NCI-H345 (cell line): ENCODE data around the gene RGS16.

ENCODE experiments used
- DNase-seq: peaks from one replicate; lab custom pipeline; 2025; lab: John Stamatoyannopoulos, UW

Gene RGS16

DNA sequence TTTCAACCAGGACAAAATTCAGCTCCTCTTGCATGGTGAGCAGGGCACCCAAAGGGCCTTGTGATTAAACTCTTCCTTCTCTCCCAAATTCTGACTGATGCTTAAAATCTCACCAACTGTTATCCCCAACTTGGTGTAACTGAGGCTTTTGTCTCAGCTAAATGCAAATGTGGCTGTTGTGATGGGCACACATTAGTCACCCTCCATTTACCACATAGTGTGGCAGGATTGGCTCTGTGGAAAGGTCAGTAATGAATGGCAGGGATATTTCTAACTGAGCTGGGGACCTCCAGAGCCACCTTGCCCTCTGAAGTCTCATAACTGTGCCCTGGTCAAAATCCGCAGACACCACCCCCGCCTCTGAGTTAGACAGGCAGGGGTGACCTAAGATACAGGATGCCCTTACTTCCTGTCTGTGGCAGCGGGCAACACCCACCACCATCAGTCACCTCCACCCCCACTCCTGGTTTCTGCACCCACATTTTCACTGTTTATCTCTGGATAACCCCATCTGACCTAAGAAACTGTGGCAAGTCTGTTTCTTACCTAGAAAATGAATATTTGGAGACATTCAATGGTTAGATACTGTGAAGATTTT is 25.4 kb upstream of the RGS16 start:
- no peak for DNase-seq

DNA sequence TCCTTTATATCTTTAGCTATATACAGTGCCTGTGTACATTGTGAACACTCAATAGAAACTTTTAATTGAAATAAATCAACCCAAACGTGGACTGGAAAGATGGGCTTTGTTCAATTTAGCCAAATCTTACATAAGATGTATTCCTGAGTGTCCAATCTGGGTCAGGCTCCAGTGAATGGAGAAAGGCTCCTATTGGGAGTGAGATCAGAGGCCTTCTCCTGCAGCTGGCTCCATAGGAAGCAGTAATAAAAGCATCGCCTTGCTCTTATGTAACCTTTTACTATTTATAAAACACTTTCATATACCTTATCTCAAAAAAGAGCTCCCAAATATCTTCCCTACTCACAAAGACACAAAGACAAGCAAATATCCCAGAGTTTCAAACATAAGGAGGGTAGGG is 24.9 kb upstream of the RGS16 start:
- no peak for DNase-seq

DNA sequence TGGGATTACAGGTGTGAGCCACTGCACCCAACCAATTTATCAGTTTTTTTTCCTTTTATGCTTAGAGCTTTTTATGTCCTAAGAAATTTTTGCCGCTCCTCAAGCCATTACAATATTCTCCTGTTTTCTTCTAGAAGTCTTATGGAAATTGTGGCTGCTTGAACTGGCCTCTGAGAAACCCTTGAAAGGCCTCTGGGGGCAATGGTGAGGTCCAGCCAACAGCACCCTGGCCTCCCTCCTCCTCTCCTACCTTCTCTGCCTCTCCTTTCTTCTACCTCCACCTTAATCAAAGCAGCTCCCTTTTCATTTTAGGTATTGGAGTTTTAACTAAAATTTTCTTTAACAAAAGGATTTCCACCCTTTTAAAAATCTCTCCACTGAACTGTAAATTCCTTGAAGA is 24.5 kb upstream of the RGS16 start:
- DNase-seq = no peak

DNA sequence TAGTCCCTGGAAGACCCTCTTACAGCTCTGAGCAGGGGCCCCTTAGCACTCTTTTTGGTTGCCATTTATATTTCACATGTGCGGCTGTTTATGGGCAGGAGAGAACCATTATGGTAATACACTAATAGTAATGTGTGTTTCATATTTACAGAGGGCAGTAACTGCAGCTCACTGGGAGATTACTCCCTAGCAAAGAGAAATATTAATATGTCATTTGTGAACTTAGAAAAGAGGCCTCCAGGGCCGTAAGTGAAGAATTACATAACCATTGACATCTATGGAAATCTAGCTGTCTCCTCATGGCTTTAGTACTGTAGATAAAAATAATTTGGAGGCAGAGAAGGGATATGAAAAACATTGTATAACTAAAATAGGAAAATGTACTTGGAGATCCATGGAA is 23.4 kb upstream of the RGS16 start:
- DNase-seq = no peak

DNA sequence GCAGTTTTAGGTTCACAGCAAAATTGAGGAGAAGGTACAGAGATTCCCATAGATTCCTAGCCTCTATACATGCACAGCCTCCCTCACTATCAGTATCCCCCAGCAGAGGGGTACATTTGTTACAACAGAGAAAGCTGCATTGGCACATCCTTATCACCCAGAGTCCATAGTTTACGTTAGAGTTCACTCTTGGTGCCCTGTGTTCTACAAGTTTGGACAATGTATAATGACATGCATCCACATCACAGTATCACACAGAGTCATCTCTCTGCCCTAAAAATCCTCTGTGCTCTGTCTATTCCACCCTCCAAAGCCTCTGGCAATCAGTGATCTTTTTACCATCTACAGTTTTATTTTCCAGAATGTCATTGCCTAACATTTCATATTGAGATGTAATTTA is 22.3 kb upstream of the RGS16 start:
- no peak for DNase-seq

DNA sequence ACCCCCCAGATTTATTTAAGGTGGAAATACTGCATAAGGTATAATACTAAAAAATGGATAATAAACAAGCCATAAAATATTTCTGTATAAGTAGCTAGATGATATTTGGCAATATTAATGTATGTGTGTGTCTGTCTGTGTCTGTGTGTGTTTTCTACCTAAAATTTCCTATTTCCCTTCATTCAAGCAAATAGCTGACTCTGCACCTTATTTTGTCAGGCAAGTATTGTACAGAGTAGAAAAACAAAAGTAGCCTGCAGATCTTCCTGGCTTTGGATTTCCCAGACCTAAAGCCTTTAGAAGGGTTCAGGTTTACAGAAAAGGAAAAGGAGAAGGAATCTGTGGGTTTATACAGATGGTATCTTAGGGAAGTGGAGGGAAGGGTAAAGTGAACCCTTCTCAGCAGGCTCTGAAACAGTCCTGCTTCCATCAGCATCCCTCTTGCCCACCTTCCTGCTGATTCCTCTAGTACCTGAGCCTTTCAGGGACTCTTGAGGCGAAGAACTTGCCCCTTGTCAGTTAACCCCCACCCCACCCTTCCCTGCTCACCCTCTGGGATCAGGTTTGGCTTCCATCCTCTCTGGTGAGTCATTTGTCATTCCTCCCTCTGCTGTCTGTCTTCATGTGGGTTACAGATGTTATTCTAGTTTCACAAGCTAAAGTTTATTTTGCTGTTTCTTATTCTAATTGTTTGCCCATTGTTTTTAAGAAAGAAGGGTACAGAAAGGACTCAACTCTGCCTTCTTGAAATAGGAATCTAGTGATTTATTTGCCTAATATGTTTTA is 21.7 kb upstream of the RGS16 start:
- no peak for DNase-seq

DNA sequence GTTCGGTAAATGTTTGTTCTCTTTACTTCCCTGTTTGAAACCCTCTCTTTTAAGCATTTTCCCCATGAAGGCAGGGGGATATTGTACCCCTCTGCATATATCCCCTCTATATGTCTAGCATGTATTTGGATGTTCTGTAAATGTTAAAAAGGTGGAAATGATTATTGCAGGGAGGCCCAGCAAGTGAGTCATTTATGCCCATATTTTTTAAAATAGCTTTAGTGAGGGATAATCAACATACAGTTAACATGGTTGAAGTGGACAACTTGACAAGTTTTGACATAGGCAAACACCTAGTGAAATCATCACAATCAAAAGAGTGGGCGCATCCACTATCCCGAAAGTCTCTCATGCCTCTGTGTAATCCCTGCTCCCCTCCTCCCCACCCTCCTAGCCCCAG is 20.8 kb upstream of the RGS16 start:
- no peak for DNase-seq

DNA sequence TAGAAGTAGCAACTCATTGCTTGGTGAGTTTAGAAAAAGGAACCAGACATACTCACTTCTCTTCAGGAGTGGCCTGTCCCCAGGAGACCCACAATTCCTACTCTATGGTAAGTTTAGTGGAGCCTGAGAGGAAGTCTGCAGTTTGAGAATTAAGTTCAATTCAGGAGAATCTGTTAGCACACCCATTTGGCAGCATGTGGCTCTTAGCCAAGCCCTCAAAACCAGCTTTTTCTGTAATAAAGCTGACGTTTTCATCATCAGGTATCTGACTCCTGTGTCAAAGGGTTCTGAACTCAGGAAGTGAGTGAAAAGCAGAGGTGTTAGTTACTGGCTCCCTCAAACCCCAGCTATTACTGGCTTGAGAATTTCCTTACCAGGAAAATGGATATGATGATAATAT is 20.4 kb upstream of the RGS16 start:
- DNase-seq = no peak

DNA sequence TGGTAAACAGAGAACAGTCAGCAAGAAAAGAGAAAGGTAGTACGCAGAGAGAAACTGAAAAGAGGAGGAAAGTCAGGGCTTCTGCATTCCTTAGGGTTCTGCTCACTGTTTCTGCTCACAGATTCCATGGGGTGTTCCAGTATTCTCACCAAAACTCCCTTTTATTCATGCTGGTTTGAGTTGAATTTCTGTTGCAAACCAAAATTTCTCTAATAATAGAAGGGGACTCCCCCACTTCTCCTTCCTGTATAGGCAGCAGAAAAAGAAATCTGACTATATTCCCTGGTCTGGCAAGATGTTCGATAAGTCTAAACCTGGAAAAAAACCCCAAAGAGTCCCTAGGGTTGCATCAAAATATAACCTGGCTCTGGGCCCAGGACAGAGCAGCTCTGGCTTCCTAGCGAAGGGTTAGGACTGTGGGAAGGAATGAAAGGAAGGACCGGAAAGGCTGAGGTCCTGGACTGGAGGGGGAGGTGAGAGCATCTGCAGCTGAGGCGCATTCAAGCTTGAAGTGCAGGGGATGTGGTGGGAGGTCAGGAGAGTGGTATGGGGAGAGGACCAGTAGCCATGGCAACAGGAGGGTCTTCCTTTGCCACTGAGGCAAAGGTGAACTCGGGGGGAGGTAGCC is 18.8 kb upstream of the RGS16 start:
- no peak for DNase-seq

DNA sequence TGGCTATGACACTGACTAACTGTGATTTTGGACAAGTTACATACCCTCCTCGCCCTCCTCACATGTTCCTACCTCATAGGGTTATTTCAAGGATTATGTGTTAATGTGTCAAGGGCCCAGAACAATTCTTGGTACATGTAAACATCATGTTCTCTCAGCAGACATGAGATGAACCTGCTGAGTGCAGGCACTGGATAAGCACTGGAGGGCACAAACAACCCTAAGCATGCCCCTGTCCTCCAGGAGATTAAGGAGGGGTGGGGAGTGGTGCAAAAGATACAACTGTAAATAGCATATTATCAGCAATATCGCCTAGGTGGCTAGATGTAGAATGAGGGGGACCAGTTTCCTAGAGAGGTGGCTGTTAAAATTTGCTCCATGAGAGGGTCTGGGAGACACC is 17.7 kb upstream of the RGS16 start:
- DNase-seq = no peak

DNA sequence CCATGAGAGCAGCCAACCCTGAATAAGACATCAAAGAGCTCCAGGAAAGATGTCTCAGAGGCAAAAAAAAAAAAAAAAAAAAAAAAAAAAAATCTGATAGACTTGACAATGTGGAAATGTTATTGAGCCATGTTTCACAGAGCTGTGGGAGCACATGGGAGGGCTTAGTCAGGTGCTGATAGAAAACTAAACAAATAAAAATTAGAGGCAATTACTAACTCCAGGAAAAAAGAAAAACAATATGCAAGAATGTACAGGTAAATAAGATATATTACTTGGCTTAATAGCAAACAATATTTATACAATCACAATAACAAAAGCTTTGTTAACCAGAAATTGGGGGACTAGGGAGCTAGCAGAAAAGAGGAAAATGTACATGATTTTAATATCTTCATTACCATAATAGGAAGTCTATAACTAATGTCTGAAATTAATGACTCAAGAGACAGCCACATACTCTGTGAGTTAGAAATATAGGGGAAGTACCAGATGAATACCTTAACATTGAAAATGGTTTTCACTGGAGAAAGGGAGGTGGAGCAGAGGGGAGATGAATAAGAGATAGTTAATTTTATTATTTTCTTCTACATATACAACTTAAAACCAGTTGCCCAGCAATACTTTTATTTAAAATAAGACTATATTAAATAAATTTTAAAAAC is 16.9 kb upstream of the RGS16 start:
- DNase-seq = no peak

DNA sequence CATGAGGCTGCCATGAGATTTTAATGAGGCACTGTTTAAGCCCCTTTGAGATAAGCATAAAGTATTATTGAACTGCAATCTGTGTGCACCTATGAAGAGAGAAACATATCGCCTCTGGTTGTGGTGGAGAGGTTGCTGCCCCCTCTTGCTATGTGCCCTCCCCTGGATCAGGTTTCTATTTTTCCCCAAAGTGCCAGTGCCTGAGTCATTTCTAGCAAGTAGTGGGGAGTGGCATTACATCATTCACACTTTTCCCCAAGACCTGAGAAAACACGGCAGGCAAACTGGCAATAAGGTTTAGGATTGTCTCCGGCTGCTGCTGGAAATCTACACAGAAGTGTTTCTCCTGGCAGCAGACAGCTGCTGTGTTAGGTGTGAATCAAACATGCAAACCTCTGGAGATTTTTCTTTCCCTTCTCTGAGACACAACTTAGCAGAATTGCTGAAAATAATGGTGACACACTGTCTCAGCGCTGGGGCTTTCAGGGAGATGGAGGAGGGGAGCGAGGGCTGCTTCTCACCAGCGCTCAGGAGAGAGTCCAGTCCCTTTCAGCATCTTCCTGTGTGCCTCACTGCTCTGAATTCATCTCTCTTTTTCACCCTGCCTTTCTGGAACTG is 13.7 kb upstream of the RGS16 start:
- DNase-seq = peak; percentile 34

DNA sequence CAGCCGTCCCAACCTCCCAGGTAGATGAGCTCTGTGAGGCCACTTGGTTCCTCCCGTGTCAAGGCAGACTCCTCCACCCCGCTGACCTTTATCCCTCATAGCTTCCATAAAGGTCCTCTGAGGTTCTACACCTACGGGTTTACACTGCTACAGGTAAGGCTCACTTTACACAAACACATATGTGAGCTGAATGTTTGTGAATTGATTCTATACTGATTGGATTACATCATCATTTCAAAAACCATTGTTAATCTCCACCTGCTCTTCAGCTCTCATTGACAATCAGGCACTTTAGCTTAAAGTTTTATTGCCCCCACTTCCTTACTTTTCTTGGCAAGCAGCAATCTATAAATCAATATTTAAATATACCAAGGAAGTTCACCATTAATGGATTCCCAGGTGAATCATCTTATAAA is 12.8 kb upstream of the RGS16 start:
- DNase-seq = peak; percentile 52

DNA sequence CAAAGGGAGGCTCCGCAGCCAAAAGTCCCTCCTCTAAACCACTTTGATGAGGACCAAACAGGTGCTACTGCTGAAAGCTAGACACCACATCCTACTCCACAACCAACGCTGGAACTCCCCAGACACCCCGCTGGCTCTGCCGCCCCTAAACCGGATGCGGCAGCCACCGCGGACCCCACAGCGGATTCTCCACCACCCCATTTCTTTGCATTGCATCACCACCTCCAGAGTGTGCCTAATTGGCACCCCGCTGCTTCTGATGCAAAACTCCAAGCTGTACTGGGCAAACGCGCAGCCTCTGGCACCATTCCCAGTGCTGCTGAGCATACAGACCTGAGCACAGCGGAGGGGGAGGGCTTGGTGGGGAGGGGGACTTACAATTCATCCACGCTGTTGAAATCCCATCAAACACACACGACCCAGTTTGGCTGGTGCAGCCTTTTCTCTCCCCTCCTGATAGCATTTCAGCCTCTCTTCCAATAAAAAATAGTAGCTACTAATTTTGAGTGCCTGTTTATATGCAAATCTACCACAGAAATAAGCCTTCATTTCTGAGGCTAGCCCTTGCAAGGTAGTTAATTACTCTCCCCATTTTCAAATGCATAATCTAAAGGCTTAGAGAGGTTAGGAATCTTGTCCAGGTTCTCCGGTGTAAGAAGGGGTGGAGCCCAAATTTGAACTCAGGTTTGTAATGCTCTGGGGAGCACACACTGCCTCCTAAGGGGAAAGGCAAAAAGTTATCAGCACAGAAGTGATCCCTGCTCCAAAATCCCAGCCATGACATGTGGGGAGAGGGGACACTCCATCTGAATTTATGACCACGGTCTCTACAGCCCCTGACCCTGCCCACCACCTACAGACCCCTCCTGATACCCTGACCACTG is 12.2 kb upstream of the RGS16 start:
- peak; percentile 98 for DNase-seq

DNA sequence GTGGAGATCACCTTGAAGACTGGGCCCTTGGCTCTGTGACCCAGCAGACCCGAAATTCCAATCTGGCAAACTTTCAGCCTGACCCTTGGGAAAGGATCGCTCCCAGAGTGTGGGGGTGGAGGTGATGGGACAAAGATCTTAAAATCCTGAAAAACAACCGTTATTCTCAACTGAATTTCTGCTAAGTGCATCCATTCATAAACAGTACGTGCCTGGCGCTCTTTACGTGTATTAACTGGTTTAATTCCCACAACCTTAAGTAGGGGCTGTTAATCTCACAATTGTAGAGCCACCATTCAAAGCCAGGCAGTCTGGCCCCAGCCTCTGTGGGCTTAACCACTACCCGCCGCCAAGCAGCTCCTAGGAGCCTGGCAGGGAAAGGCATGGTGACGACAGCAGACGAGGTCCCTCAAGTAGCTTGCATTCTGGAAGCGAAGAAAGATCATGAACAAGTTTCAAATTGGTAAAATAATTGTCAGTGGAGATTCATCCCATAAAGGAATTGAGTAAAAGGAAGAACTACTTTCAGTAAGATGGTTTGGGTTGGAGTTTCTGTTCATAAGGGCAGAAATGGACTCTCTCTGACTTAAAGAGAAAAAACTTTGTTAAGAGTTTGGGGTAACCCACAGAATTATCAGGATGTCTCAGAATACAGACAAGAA is 11.4 kb upstream of the RGS16 start:
- DNase-seq = peak; percentile 66

DNA sequence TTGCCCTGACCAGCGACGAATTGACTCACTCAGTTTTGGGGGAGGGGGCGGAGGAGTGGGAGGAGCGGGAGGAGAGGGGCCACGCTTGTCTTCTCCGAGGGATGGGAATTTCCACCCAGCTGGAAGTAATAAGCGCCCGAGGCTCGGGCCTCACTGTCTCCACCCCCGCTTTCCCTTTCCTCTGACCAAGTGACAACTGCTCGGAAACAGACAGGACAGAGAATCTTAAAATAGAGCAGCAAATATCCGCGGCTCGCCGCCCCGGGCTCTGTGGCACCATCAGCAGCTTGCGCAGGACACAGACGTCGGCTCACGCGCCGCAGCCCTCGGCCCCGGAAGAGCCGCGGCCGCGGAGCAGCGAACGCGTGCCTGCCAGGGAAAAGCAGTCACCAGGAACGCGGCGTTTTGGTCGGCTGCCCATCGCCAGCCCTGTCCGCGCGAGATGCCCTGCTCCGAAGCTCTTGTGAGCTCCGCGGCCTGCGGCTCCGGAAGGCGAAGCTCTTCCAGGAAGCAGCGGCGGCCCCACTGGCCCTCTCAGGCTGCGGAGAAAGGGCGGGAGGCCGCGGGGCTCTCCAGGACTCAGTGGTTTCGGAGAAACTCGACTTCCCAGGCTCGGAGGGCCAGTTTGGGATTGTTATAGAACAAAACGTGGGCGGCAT is 10.7 kb upstream of the RGS16 start:
- peak; percentile 84 for DNase-seq

DNA sequence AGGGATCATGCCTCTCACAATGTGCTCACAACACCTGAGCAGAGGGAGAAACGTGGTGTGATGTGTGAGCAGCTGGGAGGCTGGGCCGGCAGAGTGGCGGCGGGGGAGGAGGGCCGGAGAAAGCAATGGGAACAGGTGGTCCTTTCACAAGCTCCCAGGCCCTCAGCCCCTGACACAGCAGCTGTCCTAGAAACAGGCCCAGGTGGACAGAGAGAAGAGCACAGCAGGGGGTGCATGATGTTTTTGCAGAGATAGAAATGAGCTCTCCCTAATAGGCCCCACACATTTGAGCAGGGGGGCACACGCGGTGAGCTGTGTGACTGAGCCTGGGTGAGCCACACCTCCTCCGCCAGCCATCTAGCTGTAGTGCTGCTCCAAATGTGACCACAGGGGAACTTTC is 7.6 kb upstream of the RGS16 start:
- peak; percentile 93 for DNase-seq

DNA sequence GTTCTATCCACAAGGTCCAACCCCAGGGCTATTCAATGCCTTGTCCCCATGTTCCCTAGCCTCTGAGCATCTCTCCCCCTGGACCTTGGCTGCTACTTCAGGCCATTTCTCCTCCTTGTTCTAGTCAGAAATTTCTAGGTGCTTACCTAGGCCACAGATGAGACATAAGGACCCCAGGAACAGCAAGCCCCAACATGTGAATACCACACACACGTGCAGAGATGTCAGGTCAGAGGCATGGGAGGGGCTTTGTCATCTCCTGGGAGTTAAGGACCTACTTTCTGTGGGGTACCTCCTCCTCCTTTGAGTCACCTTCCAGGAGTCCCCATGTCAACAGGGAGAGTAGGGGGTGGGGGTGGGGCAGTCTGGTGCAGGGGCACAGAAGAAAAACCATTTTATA is 7.1 kb upstream of the RGS16 start:
- DNase-seq = peak; percentile 64

DNA sequence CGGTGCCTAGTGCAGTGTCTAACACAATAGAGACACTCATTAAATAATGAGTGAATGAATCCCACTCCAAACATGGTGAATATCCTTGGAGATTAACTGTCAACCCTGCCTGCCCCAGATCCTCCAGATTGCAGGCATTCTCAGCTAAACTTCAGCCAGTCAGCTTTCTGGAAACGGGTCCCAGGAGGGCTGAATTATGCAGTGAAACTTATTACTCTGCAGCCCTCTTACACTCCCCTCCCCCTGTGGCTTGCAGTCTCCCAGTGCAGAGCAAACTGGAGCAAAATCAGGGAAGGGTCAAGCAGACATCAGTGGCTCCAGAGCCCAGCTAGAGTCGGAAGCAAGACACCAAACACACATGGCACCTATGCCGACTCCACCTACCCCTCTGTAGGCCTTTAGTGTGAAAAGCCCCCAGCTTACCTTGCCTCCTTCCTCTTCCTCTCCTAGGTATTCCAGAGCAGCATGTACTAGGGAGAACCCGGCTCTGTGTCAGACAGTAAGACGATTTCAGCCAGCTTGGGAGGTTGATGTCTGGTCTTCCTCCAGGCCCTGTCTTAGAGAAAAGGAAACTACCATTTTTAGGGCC is 6.5 kb upstream of the RGS16 start:
- DNase-seq = no peak
